Chondrocyte (in vitro differentiated cells): ENCODE measurements around the gene HPSE2. TPM values are rescaled to one million over a fixed set of nuclear protein-coding genes. Genes with fewer than 3 reads are reported as not detected.

Experiments
- DNase-seq: peaks from one replicate; pipeline ENCODE4 v3.0.0; 2021; ENCODE audit warnings: mixed read lengths, low spot score
- H3K27ac Mint-ChIP-seq: one replicate; pipeline ENCODE4 v1.8.0; 2021; ENCODE audit warnings: mild to moderate bottlenecking, moderate library complexity, mixed read lengths; ENCODE audit not compliant: unreplicated experiment
- H3K27me3 Mint-ChIP-seq: 2 replicates; pipeline ENCODE4 v1.8.0; 2021; ENCODE audit warnings: low read depth, mixed read lengths
- H3K36me3 Mint-ChIP-seq: 2 replicates; pipeline ENCODE4 v1.8.0; 2021; ENCODE audit warnings: low read depth, mixed read lengths
- H3K4me1 Mint-ChIP-seq: 2 replicates; pipeline ENCODE4 v1.8.0; 2021; ENCODE audit warnings: low read depth, mild to moderate bottlenecking, mixed read lengths
- H3K4me3 Mint-ChIP-seq: one replicate; pipeline ENCODE4 v1.8.0; 2021; ENCODE audit warnings: mild to moderate bottlenecking, moderate library complexity, mixed read lengths; ENCODE audit not compliant: unreplicated experiment
- H3K9me3 Mint-ChIP-seq: 2 replicates; pipeline ENCODE4 v1.8.0; 2021; ENCODE audit warnings: low read depth, mixed read lengths
- total RNA-seq: library from RNA; stranded (reverse); gene quantifications from 3 replicates; pipeline ENCODE4 v1.2.1, GENCODE V29; 2021
- TF ChIP-seq, protein P1 (sequence below): fragments of 200-600 bp; sonication (generic); IDR thresholded peaks from 2 replicates; pipeline ENCODE4 v1.5.0; 2021; ENCODE audit warnings: antibody characterized with exemption, mild to moderate bottlenecking, moderate library complexity

HPSE2 gene
- total RNA-seq, 1 donor from 2014 or later = not detected

DNA sequence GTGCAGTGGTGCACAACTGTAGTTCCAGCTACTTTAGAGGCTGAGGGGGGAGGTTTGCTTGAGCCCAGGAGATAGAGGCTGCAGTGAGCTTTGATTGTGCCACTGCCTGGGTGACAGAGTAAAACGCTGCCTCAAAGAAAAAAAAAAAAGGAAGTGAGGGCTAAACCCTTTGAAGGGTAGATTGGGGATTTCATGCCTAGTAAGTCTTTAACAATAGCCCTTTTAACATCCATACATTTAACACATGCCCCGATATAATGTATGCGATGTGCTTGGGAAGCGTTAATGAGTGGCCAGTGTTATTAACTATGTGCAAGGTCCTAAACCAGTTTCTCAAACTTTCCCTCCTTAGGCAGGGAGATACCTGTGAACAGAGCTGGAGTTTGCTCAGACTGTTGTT lies 559.8 kb downstream of the HPSE2 start:
- Mint-ChIP-seq H3K4me3 (no peak overlapping the region), H3K27ac (no peak overlapping the region), H3K27me3 (peaks cover 11% of the 10 kb centered on the region), H3K36me3 (no peaks in the 10 kb centered on the region), H3K4me1 (no peaks in the 10 kb centered on the region), H3K9me3 (no peaks in the 10 kb centered on the region)
- no peak for DNase-seq
- TF ChIP-seq, protein P1, sequence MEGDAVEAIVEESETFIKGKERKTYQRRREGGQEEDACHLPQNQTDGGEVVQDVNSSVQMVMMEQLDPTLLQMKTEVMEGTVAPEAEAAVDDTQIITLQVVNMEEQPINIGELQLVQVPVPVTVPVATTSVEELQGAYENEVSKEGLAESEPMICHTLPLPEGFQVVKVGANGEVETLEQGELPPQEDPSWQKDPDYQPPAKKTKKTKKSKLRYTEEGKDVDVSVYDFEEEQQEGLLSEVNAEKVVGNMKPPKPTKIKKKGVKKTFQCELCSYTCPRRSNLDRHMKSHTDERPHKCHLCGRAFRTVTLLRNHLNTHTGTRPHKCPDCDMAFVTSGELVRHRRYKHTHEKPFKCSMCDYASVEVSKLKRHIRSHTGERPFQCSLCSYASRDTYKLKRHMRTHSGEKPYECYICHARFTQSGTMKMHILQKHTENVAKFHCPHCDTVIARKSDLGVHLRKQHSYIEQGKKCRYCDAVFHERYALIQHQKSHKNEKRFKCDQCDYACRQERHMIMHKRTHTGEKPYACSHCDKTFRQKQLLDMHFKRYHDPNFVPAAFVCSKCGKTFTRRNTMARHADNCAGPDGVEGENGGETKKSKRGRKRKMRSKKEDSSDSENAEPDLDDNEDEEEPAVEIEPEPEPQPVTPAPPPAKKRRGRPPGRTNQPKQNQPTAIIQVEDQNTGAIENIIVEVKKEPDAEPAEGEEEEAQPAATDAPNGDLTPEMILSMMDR = no peak

DNA sequence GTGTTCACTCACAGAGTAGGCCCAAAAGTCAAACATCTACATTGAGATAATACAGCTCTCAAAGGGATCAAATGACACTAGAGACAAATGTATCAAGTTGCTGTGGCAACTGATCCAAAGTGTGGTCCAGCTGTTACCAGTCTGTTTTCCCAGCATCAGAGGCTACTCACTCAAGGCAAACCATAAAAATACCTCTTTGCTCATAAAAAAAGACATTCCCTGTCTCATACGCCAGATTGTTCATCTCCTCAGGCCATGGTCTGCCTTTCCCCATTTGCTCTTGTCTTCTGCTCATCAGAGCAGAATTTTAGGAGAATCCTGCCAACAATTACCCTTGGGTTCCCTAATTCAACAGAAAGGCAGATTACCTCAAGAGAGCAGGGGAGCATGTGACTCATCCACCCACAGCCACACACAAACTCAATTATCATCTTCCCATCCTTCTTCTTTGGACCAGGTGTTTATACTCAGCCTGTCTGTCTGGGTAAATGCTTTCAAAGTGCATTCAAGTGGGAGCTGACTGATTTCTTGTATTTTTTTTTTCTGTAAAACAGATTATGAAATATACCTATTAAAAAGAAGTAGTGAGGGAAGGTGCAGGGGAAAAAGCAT lies 562.4 kb downstream of the HPSE2 start:
- no peak for DNase-seq
- TF ChIP-seq, protein P1 = no peak
- H3K36me3 Mint-ChIP-seq = no peaks in the 10 kb centered on the region
- no peak overlapping the region for H3K4me3 Mint-ChIP-seq
- no peak overlapping the region for H3K27ac Mint-ChIP-seq
- H3K9me3 Mint-ChIP-seq = no peaks in the 10 kb centered on the region
- peaks cover 5% of the 10 kb centered on the region for H3K27me3 Mint-ChIP-seq
- H3K4me1 Mint-ChIP-seq = no peaks in the 10 kb centered on the region

DNA sequence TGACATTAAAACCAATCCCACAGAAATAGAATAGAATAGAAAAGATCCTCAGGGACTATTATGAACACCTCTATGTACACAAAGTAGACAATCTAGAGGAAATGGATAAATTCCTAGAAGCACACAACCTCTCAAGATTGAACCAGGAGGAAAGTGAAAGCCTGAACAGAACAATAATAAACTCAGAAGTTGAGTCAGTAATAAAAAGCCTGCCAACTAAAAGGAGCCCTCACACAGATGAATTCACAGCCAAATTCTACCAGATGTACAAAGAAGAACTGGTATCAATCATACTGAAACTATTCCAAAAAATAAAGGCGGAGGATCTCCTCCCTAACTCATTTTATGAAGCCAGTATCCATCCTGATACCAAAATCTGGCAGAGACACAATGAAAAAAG lies 568.6 kb downstream of the HPSE2 start:
- Mint-ChIP-seq H3K27ac (no peak overlapping the region), H3K9me3 (peaks cover 21% of the 10 kb centered on the region), H3K27me3 (no peaks in the 10 kb centered on the region), H3K36me3 (no peaks in the 10 kb centered on the region), H3K4me1 (no peaks in the 10 kb centered on the region), H3K4me3 (no peak overlapping the region)
- TF ChIP-seq, protein P1 = no peak
- DNase-seq = no peak

DNA sequence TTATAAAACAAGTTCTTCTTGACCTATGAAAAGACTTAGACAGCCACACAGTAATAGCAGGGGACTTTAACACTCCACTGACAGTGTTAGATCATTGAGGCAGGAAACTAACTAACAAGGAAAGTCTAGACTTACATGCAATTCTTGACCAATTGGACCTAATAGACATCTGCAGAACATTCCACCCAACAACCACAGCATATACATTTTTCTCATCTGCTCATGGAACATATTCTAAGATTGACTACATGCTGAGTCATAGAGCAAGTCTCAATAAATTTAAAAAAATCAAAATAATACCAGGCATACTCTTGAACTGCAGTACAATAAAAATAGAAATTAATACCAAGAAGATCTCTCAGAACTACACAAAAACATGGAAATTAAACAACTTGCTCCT lies 569.4 kb downstream of the HPSE2 start:
- TF ChIP-seq, protein P1 = no peak
- Mint-ChIP-seq H3K4me3 (no peak overlapping the region), H3K27ac (no peak overlapping the region), H3K27me3 (no peaks in the 10 kb centered on the region), H3K4me1 (no peaks in the 10 kb centered on the region), H3K9me3 (peaks cover 21% of the 10 kb centered on the region), H3K36me3 (no peaks in the 10 kb centered on the region)
- no peak for DNase-seq

DNA sequence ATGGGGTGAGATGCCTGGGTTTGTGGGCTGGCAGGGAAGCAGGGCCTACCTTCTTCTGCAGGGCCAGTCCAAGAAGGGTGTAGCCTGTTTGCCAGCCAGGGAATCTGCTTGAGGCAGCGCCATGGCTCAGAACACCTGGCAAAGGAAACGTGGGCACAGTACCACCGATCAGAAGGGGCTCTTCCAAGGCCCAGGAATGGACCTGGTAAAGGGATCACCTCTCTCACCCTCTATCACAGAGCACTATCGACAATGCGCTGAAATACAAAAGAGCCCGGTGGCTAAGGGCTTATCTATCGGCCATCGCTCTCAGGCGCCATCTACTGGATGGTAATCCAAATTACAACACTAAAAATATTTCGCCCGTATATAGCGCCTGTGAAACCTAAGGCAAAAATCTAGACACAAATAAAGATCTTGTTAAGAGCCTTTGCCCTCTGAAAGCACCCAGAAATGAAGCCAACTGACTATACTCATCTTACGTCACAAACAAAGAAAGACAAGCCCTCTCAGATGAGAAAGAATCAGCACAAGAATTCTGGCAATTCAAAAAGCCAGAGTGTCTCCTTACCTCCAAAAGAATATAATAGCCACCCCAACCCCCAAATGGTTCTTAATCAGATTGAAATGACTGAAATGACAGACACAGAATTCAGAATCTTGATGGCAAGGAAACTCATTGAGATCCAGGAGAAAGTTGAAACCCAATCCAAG lies 571.2 kb downstream of the HPSE2 start:
- TF ChIP-seq, protein P1 = peak; percentile 74
- Mint-ChIP-seq H3K4me1 (no peaks in the 10 kb centered on the region), H3K27me3 (no peaks in the 10 kb centered on the region), H3K36me3 (no peaks in the 10 kb centered on the region), H3K9me3 (peaks cover 21% of the 10 kb centered on the region), H3K27ac (no peak overlapping the region), H3K4me3 (no peak overlapping the region)
- no peak for DNase-seq
